Natural killer cell (primary cell): Measurements from ENCODE around the gene AGA. TPM values are rescaled to one million over a fixed set of nuclear protein-coding genes. Genes with fewer than 3 reads are reported as not detected.

Experiments
- ATAC-seq, 3 donors: fragments of 150-1000 bp in 2 of 3; fragments of 200-7000 bp in 1 of 3; cut with Tn5 transposase; 1 replicate in 1 of 3; 2 replicates in 2 of 3; pipeline ENCODE4 v1.10.0; 2021; ENCODE audit warnings: mild to moderate bottlenecking in 2 of 3, moderate library complexity in 2 of 3
- DNase-seq, 2 donors: peaks; one replicate each; pipeline versions ENCODE4 v3.0.0 to v3.0.0-alpha.2; 2013 to 2021; ENCODE audit warnings: mixed read lengths in 1 of 2
- H3K27ac ChIP-seq: one replicate; pipeline ENCODE4 v1.5.1; 2013; ENCODE audit warnings: mild to moderate bottlenecking, low read length
- H3K27me3 ChIP-seq: one replicate; pipeline ENCODE4 v1.6.1; 2013; ENCODE audit warnings: low read length; ENCODE audit not compliant: control insufficient read depth, insufficient read depth
- H3K36me3 ChIP-seq: one replicate; pipeline ENCODE4 v1.6.1; 2013; ENCODE audit warnings: low read length; ENCODE audit not compliant: control insufficient read depth, insufficient read depth
- H3K4me1 ChIP-seq: one replicate; pipeline ENCODE4 v1.6.1; 2013; ENCODE audit warnings: low read length; ENCODE audit not compliant: control insufficient read depth, insufficient read depth
- H3K4me3 ChIP-seq: one replicate; pipeline ENCODE4 v1.5.1; 2013; ENCODE audit warnings: low read length
- H3K9me3 ChIP-seq: one replicate; pipeline ENCODE4 v1.6.1; 2013; ENCODE audit warnings: low read length; ENCODE audit not compliant: control insufficient read depth, insufficient read depth
- H3K27ac Mint-ChIP-seq, 2 donors: one replicate each; pipeline ENCODE4 v1.8.0; 2022; ENCODE audit warnings: mild to moderate bottlenecking in 2 of 2, mixed read lengths in 2 of 2, moderate library complexity in 1 of 2
- H3K27me3 Mint-ChIP-seq, 2 donors: one replicate each; pipeline ENCODE4 v1.8.0; 2022; ENCODE audit warnings: low read depth in 2 of 2, mixed read lengths in 2 of 2
- H3K36me3 Mint-ChIP-seq: one replicate; pipeline ENCODE4 v1.8.0; 2022; ENCODE audit warnings: mixed read lengths
- H3K4me1 Mint-ChIP-seq, 2 donors: one replicate each; pipeline ENCODE4 v1.8.0; 2022; ENCODE audit warnings: mixed read lengths in 2 of 2
- H3K4me3 Mint-ChIP-seq: one replicate; pipeline ENCODE4 v1.8.0; 2022; ENCODE audit warnings: mild to moderate bottlenecking, moderate library complexity, mixed read lengths
- H3K9me3 Mint-ChIP-seq, 2 donors: one replicate each; pipeline ENCODE4 v1.8.0; 2022; ENCODE audit warnings: mixed read lengths in 2 of 2
- WGBS: methylation state at CpG from one replicate; pipeline ENCODE4 v1.1.7; 2013; ENCODE audit warnings: missing lambda C conversion rate; ENCODE audit not compliant: insufficient coverage; 5-methylcytosine and 5-hydroxymethylcytosine counted together
- intact Hi-C: fragments of 100-400 bp; cut with micrococcal nuclease; formaldehyde crosslinking; loops from one replicate; pipeline ENCODE4 v1.14.2; 2022
- total RNA-seq, 4 donors: library from RNA; stranded (reverse); fragments of 120-200 nt in 1 of 4; gene quantifications; one replicate each; pipeline versions ENCODE4 v1.2.3 to v1.2.4, GENCODE V29; 2013 to 2022
- TF ChIP-seq, protein P1 (sequence below): fragments of 200-600 bp; IDR thresholded peaks from one replicate; pipeline ENCODE4 v1.8.0; 2022; ENCODE audit warnings: antibody characterized with exemption

AGA gene
- total RNA-seq, 3 donors from 2014 or later (not counting 1 experiment from before 2014, with no cell fraction given), result 15.7 to 16.9 (median 16.6) TPM

DNA sequence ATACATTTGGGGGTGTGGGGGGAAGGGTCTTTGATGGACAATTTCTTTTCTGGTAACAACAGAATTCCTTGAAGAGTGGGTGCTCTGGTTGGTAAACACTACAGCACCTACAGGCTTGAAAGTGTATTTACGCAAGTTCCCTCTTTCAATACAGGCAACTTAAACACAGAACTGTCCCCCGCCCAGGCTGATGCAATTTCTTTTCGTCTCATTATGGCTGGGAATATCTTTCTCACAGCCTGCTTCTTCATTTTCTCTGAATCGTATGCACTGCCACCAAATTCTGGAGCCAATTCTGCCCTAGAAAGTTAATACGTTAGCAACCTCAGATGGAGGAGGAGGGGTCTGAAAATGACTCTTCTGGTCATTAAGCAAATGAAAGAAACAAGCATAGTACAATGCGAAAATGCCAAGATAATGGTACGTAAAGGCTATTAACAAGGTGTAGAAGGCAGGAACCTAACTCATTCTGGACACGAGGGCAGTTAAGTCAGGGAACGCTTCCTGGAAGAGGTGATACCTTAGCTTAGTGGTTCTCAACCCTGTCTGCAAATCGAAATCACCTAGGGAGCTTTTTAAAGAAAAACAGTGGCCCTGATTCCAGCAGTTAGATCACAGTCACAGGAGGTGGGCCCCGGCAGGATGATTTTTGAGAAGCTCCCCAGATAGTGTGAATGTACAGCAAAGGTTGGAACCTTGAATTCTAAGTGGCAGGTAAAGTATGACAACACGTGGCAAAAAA, 1.0 kb downstream of the AGA start:
- H3K9me3 Mint-ChIP-seq, result no peaks in the 10 kb centered on the region
- H3K4me3 Mint-ChIP-seq, result peak overlapping the region; percentile 90
- DNase-seq, result peak in 1 of 2 donors; percentile 48
- peak overlapping the region; percentile 85 to 94 for H3K27ac Mint-ChIP-seq
- peaks cover 20 to 24% of the 10 kb centered on the region in 2 donors for H3K4me1 Mint-ChIP-seq
- Histone ChIP-seq H3K4me1 (peaks cover 12% of the 10 kb centered on the region), H3K27ac (peak overlapping the region; percentile 86), H3K4me3 (peak overlapping the region; percentile 69), H3K36me3 (peaks cover 20% of the 10 kb centered on the region), H3K27me3 (no peaks in the 10 kb centered on the region), H3K9me3 (no peaks in the 10 kb centered on the region)
- intact Hi-C loops, result loop anchor here (5.0 kb wide), 2 partner anchors 39 to 1119 kb away; no protein-coding TSS in a partner anchor
- peaks cover 12% of the 10 kb centered on the region for H3K36me3 Mint-ChIP-seq
- 31% methylated on average over 12 of the region's 12 CpGs for WGBS
- no peaks in the 10 kb centered on the region for H3K27me3 Mint-ChIP-seq
- TF ChIP-seq, protein P1, sequence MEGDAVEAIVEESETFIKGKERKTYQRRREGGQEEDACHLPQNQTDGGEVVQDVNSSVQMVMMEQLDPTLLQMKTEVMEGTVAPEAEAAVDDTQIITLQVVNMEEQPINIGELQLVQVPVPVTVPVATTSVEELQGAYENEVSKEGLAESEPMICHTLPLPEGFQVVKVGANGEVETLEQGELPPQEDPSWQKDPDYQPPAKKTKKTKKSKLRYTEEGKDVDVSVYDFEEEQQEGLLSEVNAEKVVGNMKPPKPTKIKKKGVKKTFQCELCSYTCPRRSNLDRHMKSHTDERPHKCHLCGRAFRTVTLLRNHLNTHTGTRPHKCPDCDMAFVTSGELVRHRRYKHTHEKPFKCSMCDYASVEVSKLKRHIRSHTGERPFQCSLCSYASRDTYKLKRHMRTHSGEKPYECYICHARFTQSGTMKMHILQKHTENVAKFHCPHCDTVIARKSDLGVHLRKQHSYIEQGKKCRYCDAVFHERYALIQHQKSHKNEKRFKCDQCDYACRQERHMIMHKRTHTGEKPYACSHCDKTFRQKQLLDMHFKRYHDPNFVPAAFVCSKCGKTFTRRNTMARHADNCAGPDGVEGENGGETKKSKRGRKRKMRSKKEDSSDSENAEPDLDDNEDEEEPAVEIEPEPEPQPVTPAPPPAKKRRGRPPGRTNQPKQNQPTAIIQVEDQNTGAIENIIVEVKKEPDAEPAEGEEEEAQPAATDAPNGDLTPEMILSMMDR, result no peak
- no peak for ATAC-seq

DNA sequence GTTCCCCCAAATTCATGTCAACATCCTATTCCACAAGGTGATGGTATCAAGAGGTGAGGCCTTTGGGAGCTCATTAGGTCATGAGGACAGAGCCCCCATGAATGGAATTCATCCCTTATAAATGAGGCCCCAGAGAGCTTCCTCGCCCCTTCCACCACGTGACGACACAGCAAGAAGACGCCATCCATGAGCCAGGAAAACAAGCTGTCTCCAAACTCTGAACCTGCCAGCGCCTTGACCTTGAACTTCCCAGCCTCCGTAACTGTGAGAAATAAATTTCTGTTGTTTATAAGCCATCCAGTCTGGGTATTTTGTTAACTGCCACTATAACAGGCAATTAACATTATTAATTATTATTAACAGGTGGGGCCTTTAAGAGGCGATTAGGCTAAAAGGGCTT, 5.8 kb downstream of the AGA start:
- WGBS, result 92% methylated on average over 7 of the region's 7 CpGs
- Mint-ChIP-seq H3K9me3 (no peaks in the 10 kb centered on the region), H3K36me3 (peaks cover 25% of the 10 kb centered on the region), H3K4me3 (no peak overlapping the region), H3K27ac (no peak overlapping the region), H3K4me1 (peaks cover 9 to 19% of the 10 kb centered on the region in 2 donors), H3K27me3 (no peaks in the 10 kb centered on the region)
- TF ChIP-seq, protein P1, result no peak
- H3K4me3 ChIP-seq, result no peak overlapping the region
- intact Hi-C loops, result no loop called here
- H3K9me3 ChIP-seq, result no peaks in the 10 kb centered on the region
- no peaks in the 10 kb centered on the region for H3K27me3 ChIP-seq
- H3K4me1 ChIP-seq, result peaks cover 2% of the 10 kb centered on the region
- peaks cover 48% of the 10 kb centered on the region for H3K36me3 ChIP-seq
- no peak for DNase-seq
- ATAC-seq, result no peak
- H3K27ac ChIP-seq, result no peak overlapping the region

DNA sequence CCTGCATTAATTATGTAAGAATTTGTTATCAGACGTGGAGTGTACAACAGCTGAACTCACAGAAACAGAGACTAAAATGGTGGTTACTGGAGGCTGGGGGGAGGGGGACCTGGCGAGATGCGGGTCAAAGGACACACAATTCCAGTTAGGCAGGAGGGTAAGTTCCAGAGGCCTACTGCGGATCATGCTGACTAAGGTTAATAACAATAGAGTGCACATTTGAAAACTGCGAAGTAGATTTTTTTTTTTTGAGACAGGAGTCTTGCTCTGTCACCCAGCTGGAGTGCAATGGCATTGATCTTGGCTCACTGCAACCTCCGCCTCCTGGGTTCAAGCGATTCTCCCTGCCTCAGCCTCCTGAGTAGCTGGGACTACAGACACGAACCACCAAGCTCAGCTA, 7.6 kb downstream of the AGA start:
- Histone ChIP-seq H3K27ac (no peak overlapping the region), H3K27me3 (no peaks in the 10 kb centered on the region), H3K9me3 (no peaks in the 10 kb centered on the region), H3K4me1 (no peaks in the 10 kb centered on the region), H3K4me3 (no peak overlapping the region), H3K36me3 (peaks cover 55% of the 10 kb centered on the region)
- H3K27ac Mint-ChIP-seq, result no peak overlapping the region
- peaks cover 0 to 6% of the 10 kb centered on the region in 2 donors for H3K4me1 Mint-ChIP-seq
- H3K4me3 Mint-ChIP-seq, result no peak overlapping the region
- H3K27me3 Mint-ChIP-seq, result no peaks in the 10 kb centered on the region
- 97% methylated on average over 8 of the region's 8 CpGs for WGBS
- ATAC-seq (no peak), DNase-seq (no peak)
- TF ChIP-seq, protein P1, result no peak
- peaks cover 32% of the 10 kb centered on the region for H3K36me3 Mint-ChIP-seq
- H3K9me3 Mint-ChIP-seq, result no peaks in the 10 kb centered on the region
- intact Hi-C loops, result no loop called here
